Prostate gland (tissue), 2 donors: ENCODE data around the gene KIDINS220.

ENCODE experiments used
- POLR2A ChIP-seq: fragments of 450-650 bp; IDR thresholded peaks from one replicate; pipeline ENCODE4 v1.6.1; 2016; ENCODE audit warnings: antibody characterized with exemption, mild to moderate bottlenecking
- TF ChIP-seq, protein P1 (sequence below), 4 experiments: fragments of 200-600 bp in 2 of 4; fragments of 450-650 bp in 2 of 4; sonication (generic) in 2 of 4; IDR thresholded peaks; 1 replicate in 3 of 4; 2 replicates in 1 of 4; pipeline ENCODE4 v1.5.1; 2016 to 2019; ENCODE audit warnings: antibody characterized with exemption in 4 of 4, mild to moderate bottlenecking in 2 of 4, moderate library complexity in 2 of 4

DNA sequence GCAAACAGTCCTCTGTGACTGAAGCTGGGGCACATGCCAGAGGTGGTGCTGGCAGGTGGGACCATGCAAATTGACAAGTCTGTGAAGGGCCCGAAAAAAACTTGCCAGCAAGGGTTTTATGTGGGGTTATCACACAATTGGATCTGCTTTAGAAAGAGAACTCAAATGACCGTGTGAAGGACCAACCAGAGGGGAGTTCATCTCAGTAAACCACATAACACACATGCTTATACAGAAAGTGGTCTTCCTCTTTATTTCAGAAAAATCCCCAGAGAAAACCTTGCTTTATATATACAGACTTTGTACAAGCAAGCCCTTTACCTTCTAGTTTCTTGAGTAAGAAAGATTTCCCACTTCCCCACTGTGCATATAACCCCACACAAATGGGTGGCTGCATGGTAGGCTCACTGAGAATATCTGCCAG lies 46.7 kb downstream of the KIDINS220 start:
- TF ChIP-seq POLR2A = no peak
- TF ChIP-seq, protein P1, sequence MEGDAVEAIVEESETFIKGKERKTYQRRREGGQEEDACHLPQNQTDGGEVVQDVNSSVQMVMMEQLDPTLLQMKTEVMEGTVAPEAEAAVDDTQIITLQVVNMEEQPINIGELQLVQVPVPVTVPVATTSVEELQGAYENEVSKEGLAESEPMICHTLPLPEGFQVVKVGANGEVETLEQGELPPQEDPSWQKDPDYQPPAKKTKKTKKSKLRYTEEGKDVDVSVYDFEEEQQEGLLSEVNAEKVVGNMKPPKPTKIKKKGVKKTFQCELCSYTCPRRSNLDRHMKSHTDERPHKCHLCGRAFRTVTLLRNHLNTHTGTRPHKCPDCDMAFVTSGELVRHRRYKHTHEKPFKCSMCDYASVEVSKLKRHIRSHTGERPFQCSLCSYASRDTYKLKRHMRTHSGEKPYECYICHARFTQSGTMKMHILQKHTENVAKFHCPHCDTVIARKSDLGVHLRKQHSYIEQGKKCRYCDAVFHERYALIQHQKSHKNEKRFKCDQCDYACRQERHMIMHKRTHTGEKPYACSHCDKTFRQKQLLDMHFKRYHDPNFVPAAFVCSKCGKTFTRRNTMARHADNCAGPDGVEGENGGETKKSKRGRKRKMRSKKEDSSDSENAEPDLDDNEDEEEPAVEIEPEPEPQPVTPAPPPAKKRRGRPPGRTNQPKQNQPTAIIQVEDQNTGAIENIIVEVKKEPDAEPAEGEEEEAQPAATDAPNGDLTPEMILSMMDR (IDR thresholded peaks at IDR 0.05) = no peak
